Bronchial epithelial cell (primary cell): ENCODE data around the gene TSC22D4. TPM values are rescaled to one million over a fixed set of nuclear protein-coding genes. Genes with fewer than 3 reads are reported as not detected.

Source experiments
- DNase-seq: peaks from one replicate; pipeline ENCODE4 v3.0.0-alpha.2; 2010; ENCODE audit warnings: low read depth
- FAIRE-seq: peaks from 2 replicates; lab custom pipeline; 2011; peaks lifted over from hg19 to GRCh38; lab: Jason Lieb, UNC
- H3K27me3 ChIP-seq: 2 replicates; pipeline ENCODE4 v1.5.1; 2011; ENCODE audit warnings: low read length; ENCODE audit not compliant: control insufficient read depth, insufficient read depth
- H3K36me3 ChIP-seq: 2 replicates; pipeline ENCODE4 v1.5.1; 2011; ENCODE audit warnings: low read length; ENCODE audit not compliant: control insufficient read depth, insufficient read depth
- H3K4me3 ChIP-seq: 2 replicates; pipeline ENCODE4 v1.5.1; 2011; ENCODE audit warnings: mild to moderate bottlenecking, low read depth, low read length, control low read depth
- total RNA-seq: library from RNA; depleted of rRNA; stranded (reverse); fragments of >200 nt; gene quantifications from 2 replicates; pipeline ENCODE4 v1.2.1, GENCODE V29; 2014
- TF ChIP-seq, protein P1 (sequence below): IDR thresholded peaks from 2 replicates; pipeline ENCODE4 v1.5.1; 2011; ENCODE audit warnings: mild to moderate bottlenecking, moderate library complexity, low read length, control low read depth, inconsistent platforms; ENCODE audit not compliant: insufficient read depth, severe bottlenecking

TSC22D4 gene
- total RNA-seq, 1 donor from 2014 or later: 7.6 TPM

DNA sequence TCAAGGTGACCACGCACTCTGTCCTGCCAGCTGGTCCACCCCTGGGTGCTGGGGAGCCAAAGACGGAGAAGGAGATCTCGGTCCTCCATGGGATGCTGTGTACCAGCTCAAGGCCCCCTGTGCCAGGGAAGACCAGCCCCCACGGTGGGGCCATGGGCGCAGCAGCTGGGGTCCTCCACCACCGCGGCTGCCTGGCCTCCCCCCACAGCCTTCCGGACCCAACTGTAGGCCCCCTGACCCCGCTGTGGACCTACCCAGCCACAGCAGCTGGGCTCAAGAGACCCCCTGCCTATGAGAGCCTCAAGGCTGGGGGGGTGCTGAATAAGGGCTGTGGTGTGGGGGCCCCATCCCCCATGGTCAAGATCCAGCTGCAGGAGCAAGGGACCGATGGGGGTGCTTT, 10.1 kb upstream of the TSC22D4 start:
- no peak for FAIRE-seq
- TF ChIP-seq, protein P1, sequence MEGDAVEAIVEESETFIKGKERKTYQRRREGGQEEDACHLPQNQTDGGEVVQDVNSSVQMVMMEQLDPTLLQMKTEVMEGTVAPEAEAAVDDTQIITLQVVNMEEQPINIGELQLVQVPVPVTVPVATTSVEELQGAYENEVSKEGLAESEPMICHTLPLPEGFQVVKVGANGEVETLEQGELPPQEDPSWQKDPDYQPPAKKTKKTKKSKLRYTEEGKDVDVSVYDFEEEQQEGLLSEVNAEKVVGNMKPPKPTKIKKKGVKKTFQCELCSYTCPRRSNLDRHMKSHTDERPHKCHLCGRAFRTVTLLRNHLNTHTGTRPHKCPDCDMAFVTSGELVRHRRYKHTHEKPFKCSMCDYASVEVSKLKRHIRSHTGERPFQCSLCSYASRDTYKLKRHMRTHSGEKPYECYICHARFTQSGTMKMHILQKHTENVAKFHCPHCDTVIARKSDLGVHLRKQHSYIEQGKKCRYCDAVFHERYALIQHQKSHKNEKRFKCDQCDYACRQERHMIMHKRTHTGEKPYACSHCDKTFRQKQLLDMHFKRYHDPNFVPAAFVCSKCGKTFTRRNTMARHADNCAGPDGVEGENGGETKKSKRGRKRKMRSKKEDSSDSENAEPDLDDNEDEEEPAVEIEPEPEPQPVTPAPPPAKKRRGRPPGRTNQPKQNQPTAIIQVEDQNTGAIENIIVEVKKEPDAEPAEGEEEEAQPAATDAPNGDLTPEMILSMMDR: no peak
- H3K36me3 ChIP-seq: no peaks in the 10 kb centered on the region
- no peak overlapping the region for H3K4me3 ChIP-seq
- no peaks in the 10 kb centered on the region for H3K27me3 ChIP-seq
- DNase-seq: no peak

DNA sequence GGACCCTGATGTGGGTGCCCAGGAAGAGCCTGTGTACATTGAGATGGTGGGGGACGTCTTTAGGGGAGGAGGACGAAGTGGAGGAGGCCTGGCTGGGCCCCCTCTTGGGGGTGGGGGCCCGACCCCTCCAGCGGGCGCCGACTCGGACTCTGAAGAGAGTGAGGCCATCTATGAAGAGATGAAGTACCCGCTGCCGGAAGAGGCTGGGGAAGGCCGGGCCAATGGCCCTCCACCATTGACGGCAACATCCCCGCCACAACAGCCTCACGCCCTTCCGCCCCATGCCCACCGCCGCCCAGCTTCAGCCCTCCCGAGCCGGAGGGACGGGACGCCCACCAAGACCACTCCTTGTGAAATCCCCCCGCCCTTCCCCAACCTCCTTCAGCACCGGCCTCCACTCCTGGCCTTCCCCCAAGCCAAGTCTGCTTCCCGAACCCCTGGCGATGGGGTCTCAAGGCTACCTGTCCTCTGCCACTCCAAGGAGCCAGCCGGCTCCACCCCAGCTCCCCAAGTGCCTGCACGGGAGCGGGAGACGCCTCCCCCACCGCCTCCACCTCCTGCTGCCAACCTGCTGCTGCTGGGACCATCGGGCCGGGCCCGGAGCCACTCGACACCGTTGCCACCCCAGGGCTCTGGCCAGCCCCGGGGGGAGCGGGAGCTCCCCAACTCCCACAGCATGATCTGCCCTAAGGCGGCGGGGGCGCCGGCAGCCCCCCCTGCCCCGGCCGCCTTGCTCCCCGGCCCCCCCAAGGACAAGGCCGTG, 9.5 kb upstream of the TSC22D4 start:
- Histone ChIP-seq H3K4me3 (no peak overlapping the region), H3K27me3 (no peaks in the 10 kb centered on the region), H3K36me3 (no peaks in the 10 kb centered on the region)
- no peak for FAIRE-seq
- TF ChIP-seq, protein P1: no peak
- no peak for DNase-seq

DNA sequence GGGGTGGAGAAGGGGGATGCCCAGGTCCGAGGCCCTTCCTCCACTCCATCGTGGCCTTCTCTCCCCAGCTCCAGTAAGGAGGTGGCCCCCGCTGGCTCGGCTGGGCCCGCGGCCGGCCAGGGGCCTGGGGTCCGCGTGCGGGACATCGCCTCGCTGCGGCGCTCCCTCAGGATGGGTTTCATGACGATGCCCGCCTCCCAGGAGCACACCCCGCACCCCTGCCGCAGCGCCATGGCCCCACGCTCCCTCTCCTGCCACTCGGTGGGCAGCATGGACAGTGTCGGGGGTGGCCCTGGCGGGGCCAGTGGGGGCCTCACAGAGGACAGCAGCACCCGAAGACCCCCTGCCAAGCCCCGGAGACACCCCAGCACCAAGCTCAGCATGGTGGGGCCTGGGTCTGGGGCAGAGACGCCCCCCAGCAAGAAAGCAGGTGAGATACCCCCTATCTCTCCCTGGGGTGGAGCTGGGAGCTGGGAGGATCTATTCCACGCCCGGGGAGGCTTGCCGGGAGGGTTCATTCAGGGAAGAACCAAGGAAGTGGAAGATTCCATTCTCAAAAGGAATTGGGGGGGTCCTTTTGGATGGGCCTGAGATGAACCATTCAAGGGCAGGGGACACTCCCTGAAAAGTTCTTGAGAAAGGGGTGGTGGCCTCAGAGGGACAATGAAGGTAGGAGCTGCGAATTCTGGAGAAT, 7.9 kb upstream of the TSC22D4 start:
- Histone ChIP-seq H3K36me3 (no peaks in the 10 kb centered on the region), H3K4me3 (no peak overlapping the region), H3K27me3 (no peaks in the 10 kb centered on the region)
- DNase-seq (no peak), FAIRE-seq (no peak)
- TF ChIP-seq, protein P1: no peak

DNA sequence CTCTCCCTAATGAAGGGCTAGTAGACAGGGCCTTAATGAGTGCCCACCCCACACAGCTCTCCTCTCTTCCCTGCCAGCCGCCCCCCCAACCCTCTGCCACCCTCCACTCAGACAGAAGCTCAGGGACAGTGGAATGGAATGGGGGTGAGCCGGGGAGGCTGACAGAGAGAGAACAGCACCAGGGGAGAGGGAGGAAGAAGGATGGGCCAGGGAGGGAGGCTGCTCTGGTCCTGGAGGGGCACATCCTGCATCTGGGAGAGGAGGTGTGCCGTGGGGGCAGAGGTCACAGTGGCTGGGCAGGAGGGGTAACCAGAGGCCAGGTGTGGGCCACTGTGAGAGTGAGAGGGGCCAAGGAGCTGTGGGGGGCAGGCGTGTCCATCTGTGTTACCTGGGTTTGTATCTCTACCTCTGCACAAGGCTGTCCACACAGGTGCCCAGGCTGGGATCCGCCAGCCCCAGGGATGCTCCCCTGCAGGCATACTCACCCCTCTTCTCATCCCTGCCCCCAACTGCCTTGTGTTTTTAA, 7.2 kb upstream of the TSC22D4 start:
- TF ChIP-seq, protein P1: no peak
- DNase-seq (no peak), FAIRE-seq (no peak)
- no peaks in the 10 kb centered on the region for H3K27me3 ChIP-seq
- H3K36me3 ChIP-seq: no peaks in the 10 kb centered on the region
- H3K4me3 ChIP-seq: no peak overlapping the region

DNA sequence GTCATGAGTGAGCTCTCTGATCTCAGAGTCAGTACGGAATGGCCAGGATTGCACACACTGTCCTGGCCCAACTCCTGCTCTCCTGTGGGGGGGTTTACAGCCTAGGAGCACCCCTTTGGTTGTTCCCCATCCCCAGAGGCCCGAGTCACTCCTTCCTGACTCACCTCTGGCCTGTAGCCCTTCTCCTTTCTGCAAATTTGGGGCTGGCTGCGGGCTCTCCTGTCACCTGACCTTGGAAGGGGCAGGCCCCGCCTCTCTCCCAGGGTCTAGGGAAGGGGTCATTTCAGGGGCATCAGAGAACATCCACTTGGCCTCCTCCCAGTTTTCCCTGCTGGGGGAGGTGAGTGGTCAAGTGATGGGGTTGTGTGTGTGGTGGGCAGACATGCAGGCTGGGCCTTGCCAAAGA, 6.5 kb upstream of the TSC22D4 start:
- H3K27me3 ChIP-seq: no peaks in the 10 kb centered on the region
- DNase-seq (no peak), FAIRE-seq (no peak)
- H3K36me3 ChIP-seq: no peaks in the 10 kb centered on the region
- TF ChIP-seq, protein P1: no peak
- no peak overlapping the region for H3K4me3 ChIP-seq
